GM12891 (cell line): ENCODE data around the gene FGGY.

Experiments used
- POLR2A ChIP-seq: IDR thresholded peaks from 2 replicates; pipeline ENCODE4 v1.6.1; 2011; ENCODE audit warnings: low read depth, low read length, control low read depth
- POLR2AphosphoS5 ChIP-seq: IDR thresholded peaks from 2 replicates; pipeline ENCODE4 v1.6.1; 2011; ENCODE audit warnings: low read depth, low read length, control low read depth
- POU2F2 ChIP-seq: IDR thresholded peaks from 2 replicates; pipeline ENCODE4 v1.6.1; 2011; ENCODE audit warnings: low read depth, mild to moderate bottlenecking, control low read depth, low read length, moderate library complexity
- SPI1 ChIP-seq: IDR thresholded peaks from 2 replicates; pipeline ENCODE4 v1.6.1; 2011; ENCODE audit warnings: low read depth, low read length, control low read depth
- TAF1 ChIP-seq: IDR thresholded peaks from 2 replicates; pipeline ENCODE4 v1.6.1; 2011; ENCODE audit warnings: low read depth, low read length, control low read depth

DNA sequence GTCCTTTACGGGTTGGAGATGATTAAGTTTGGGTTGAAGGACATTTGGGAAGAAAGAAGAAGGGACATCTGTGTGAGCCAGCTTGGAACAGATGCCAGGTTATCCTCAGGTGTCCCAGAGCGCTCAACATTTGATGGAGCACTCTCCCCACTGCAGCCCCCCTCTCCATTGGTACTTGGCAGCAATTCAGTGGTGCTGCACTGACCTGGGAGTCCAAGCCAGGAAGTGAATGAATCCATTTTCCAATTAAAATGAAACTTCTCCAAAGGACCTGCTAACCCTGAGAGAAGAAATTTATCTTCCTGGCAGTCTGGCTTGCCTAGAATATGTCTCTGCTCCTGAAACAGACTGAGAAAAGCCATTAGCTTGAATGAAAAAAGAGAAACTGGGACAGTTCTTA, 67.1 kb downstream of the FGGY start:
- no peak for TF ChIP-seq POLR2A
- TF ChIP-seq POLR2AphosphoS5, result no peak
- TF ChIP-seq SPI1, result no peak
- TF ChIP-seq TAF1, result no peak
- no peak for TF ChIP-seq POU2F2
